SK-N-SH treated with all-trans-retinoic acid at 6 μM for 48 hours (cell line): ENCODE data around the gene DRG2.

Source experiments
- ARNTL ChIP-seq: fragments of 450-650 bp; formaldehyde crosslinking; IDR thresholded peaks from 2 replicates; pipeline ENCODE4 v1.5.0; 2020; ENCODE audit warnings: low read depth, mild to moderate bottlenecking, moderate library complexity, borderline replicate concordance
- BACH2 ChIP-seq: fragments of 250-450 bp; sonication (Bioruptor Pico); IDR thresholded peaks from 2 replicates; pipeline ENCODE4 v1.9.0; 2021; ENCODE audit warnings: mild to moderate bottlenecking, borderline replicate concordance
- GLIS3 ChIP-seq: fragments of 250-450 bp; sonication (Bioruptor Pico); IDR thresholded peaks from 2 replicates; pipeline ENCODE4 v1.5.0; 2020; ENCODE audit warnings: mild to moderate bottlenecking, moderate library complexity
- OSR1 ChIP-seq: fragments of 250-450 bp; sonication (Bioruptor Pico); IDR thresholded peaks from 2 replicates; pipeline ENCODE4 v1.8.0; 2022; ENCODE audit warnings: moderate library complexity, mild to moderate bottlenecking, inconsistent platforms
- SNAI2 ChIP-seq: fragments of 250-450 bp; sonication (Bioruptor Pico); IDR thresholded peaks from 2 replicates; pipeline ENCODE4 v1.5.0; 2020; ENCODE audit warnings: mild to moderate bottlenecking, moderate library complexity
- TCF4 ChIP-seq: fragments of 250-450 bp; sonication (Bioruptor Pico); IDR thresholded peaks from 2 replicates; pipeline ENCODE4 v1.8.0; 2021; ENCODE audit warnings: mild to moderate bottlenecking, moderate library complexity, borderline replicate concordance
- TOX ChIP-seq: fragments of 250-450 bp; sonication (Bioruptor Pico); IDR thresholded peaks from 2 replicates; pipeline ENCODE4 v1.8.0; 2021; ENCODE audit warnings: mild to moderate bottlenecking, moderate library complexity, borderline replicate concordance
- ZFP30 ChIP-seq: fragments of 450-650 bp; formaldehyde crosslinking; IDR thresholded peaks from 2 replicates; pipeline ENCODE4 v1.5.0; 2022; ENCODE audit warnings: mild to moderate bottlenecking, moderate library complexity
- ZNF70 ChIP-seq: fragments of 450-650 bp; formaldehyde crosslinking; IDR thresholded peaks from 2 replicates; pipeline ENCODE4 v1.5.0; 2020; ENCODE audit warnings: mild to moderate bottlenecking, moderate library complexity
- TF ChIP-seq, protein P1 (sequence below): fragments of 250-450 bp; sonication (Bioruptor Pico); IDR thresholded peaks from 2 replicates; pipeline ENCODE4 v1.8.0; 2020; ENCODE audit warnings: mild to moderate bottlenecking, moderate library complexity, borderline replicate concordance

- TF ChIP-seq GLIS3 (CRISPR knock-in tag): no peak
- TF ChIP-seq SNAI2 (CRISPR knock-in tag): no peak
- TF ChIP-seq TCF4: no peak
- no peak for TF ChIP-seq TOX
- no peak for TF ChIP-seq ZFP30
- TF ChIP-seq ARNTL (CRISPR knock-in tag): no peak
- TF ChIP-seq OSR1: no peak
- TF ChIP-seq ZNF70: no peak
- TF ChIP-seq, protein P1, sequence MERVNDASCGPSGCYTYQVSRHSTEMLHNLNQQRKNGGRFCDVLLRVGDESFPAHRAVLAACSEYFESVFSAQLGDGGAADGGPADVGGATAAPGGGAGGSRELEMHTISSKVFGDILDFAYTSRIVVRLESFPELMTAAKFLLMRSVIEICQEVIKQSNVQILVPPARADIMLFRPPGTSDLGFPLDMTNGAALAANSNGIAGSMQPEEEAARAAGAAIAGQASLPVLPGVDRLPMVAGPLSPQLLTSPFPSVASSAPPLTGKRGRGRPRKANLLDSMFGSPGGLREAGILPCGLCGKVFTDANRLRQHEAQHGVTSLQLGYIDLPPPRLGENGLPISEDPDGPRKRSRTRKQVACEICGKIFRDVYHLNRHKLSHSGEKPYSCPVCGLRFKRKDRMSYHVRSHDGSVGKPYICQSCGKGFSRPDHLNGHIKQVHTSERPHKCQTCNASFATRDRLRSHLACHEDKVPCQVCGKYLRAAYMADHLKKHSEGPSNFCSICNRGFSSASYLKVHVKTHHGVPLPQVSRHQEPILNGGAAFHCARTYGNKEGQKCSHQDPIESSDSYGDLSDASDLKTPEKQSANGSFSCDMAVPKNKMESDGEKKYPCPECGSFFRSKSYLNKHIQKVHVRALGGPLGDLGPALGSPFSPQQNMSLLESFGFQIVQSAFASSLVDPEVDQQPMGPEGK: no peak
- TF ChIP-seq BACH2 (CRISPR knock-in tag): no peak
Measured at GRCh38 chr17:18115517-18115916, 27.8 kb downstream of the DRG2 start.
